ENCODE data around the gene TMCO4.

Gene TMCO4

DNA sequence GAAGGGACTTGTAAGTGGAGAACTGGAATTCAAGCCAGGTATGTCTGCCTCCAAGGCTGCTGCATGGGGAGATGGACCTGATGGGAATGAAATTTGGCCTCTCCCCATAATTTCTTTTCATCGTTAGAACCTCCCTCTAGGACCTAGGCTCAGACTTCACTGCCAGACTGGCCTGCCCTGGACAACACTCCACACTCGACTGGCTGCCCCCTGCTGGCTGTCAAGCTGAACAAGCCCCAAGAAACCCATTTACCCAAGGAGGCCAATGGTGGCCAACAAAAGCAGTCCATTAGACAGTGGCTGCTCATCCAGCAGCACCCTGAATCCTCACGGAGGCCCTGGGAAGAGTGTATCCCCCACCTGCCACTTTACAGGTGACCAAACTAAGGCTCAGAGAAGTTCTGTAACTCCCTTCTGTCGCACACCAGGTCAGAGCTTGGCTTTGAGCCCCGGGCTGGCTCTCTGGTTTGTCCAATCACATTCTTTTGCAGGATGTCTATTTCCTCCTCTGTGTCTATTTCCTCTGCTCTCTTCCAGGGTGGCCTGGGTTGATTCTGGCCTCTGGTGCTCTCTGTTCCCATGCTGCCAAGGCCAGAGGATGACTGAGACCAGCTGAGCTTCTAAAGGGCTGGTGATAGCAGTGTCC, 11.6 kb upstream of the TMCO4 start:
- H3K9me3 ChIP-seq (ENCODE audit: control insufficient read depth, low read length) = no peaks in the 10 kb centered on the region
- H3K27me3 ChIP-seq (ENCODE audit: control insufficient read depth, insufficient read depth, low read length) = no peaks in the 10 kb centered on the region
- H3K9ac ChIP-seq (ENCODE audit: low read length) = no peak overlapping the region
- H3K4me1 ChIP-seq (ENCODE audit: control insufficient read depth, insufficient read depth, low read length) = peaks cover 24% of the 10 kb centered on the region
- no peak overlapping the region for H3K4me3 ChIP-seq (ENCODE audit: low read length)
- no peaks in the 10 kb centered on the region for H3K36me3 ChIP-seq (ENCODE audit: control insufficient read depth, insufficient read depth, low read length)

GRCh38 chr1:19809044-19809750, 9.5 kb upstream of the TMCO4 start:
- Histone ChIP-seq H3K9ac (ENCODE audit: low read length) (no peak overlapping the region), H3K9me3 (ENCODE audit: control insufficient read depth, low read length) (no peaks in the 10 kb centered on the region)

GRCh38 chr1:19808351-19808750, 8.6 kb upstream of the TMCO4 start:
- Histone ChIP-seq H3K27me3 (ENCODE audit: control insufficient read depth, insufficient read depth, low read length) (no peaks in the 10 kb centered on the region), H3K4me1 (ENCODE audit: control insufficient read depth, insufficient read depth, low read length) (peaks cover 9% of the 10 kb centered on the region), H3K36me3 (ENCODE audit: control insufficient read depth, insufficient read depth, low read length) (no peaks in the 10 kb centered on the region), H3K9me3 (ENCODE audit: control insufficient read depth, low read length) (no peaks in the 10 kb centered on the region), H3K4me3 (ENCODE audit: low read length) (no peak overlapping the region), H3K9ac (ENCODE audit: low read length) (no peak overlapping the region)

More at GRCh38 chr1:19809044-19809750, 9.5 kb upstream of the TMCO4 start:
- no peaks in the 10 kb centered on the region for H3K36me3 ChIP-seq (ENCODE audit: control insufficient read depth, insufficient read depth, low read length)
- H3K4me1 ChIP-seq (ENCODE audit: control insufficient read depth, insufficient read depth, low read length) = peaks cover 11% of the 10 kb centered on the region
- H3K27me3 ChIP-seq (ENCODE audit: control insufficient read depth, insufficient read depth, low read length) = no peaks in the 10 kb centered on the region
- no peak overlapping the region for H3K4me3 ChIP-seq (ENCODE audit: low read length)

DNA sequence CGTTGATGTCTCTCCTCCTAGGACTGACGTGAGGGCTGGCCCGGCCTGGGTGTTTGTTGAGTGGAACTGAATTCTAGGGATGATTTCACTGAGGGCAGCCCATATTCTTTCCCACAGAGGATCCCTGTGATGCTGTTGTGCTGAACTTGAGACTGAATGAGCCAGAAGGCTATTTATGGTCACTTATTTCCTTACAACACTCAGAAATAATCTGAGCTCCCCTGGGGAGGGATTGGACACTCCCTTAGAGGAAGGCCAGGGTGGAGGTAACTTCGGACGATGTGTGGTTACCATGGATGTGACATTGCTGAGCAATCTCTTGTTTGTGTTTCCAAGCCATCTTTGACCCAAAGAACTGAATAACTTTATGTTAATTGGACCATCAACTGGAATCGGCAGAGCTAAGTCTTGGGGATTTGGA, 5.1 kb upstream of the TMCO4 start:
- no peaks in the 10 kb centered on the region for H3K27me3 ChIP-seq (ENCODE audit: control insufficient read depth, insufficient read depth, low read length)
- H3K9me3 ChIP-seq (ENCODE audit: control insufficient read depth, low read length) = no peaks in the 10 kb centered on the region
- no peak overlapping the region for H3K9ac ChIP-seq (ENCODE audit: low read length)
- no peak overlapping the region for H3K4me3 ChIP-seq (ENCODE audit: low read length)
- peaks cover 9% of the 10 kb centered on the region for H3K4me1 ChIP-seq (ENCODE audit: control insufficient read depth, insufficient read depth, low read length)
- H3K36me3 ChIP-seq (ENCODE audit: control insufficient read depth, insufficient read depth, low read length) = no peaks in the 10 kb centered on the region

DNA sequence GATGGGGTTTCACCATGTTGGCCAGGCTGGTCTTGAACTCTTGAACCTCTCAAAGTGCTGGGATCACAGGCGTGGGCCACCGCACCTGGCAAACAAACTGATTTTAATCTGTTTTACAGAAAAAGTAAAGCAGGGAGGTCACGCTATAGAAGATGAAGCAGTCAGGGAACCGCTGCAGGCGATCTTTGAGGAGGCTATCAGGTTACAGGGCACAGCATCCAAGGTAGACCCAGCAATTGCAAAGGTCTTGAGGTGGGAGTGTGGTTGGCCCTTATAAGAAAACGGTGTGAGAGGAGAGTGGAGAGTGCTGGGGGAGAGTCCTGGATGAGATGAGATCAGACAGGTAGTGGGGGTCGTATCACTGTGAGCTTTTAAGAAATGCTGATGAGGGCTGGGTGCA, 2.6 kb upstream of the TMCO4 start:
- H3K4me3 ChIP-seq (ENCODE audit: low read length) = no peak overlapping the region
- H3K9ac ChIP-seq (ENCODE audit: low read length) = no peak overlapping the region
- no peaks in the 10 kb centered on the region for H3K36me3 ChIP-seq (ENCODE audit: control insufficient read depth, insufficient read depth, low read length)
- no peaks in the 10 kb centered on the region for H3K9me3 ChIP-seq (ENCODE audit: control insufficient read depth, low read length)
- no peaks in the 10 kb centered on the region for H3K27me3 ChIP-seq (ENCODE audit: control insufficient read depth, insufficient read depth, low read length)
- H3K4me1 ChIP-seq (ENCODE audit: control insufficient read depth, insufficient read depth, low read length) = peaks cover 19% of the 10 kb centered on the region

DNA sequence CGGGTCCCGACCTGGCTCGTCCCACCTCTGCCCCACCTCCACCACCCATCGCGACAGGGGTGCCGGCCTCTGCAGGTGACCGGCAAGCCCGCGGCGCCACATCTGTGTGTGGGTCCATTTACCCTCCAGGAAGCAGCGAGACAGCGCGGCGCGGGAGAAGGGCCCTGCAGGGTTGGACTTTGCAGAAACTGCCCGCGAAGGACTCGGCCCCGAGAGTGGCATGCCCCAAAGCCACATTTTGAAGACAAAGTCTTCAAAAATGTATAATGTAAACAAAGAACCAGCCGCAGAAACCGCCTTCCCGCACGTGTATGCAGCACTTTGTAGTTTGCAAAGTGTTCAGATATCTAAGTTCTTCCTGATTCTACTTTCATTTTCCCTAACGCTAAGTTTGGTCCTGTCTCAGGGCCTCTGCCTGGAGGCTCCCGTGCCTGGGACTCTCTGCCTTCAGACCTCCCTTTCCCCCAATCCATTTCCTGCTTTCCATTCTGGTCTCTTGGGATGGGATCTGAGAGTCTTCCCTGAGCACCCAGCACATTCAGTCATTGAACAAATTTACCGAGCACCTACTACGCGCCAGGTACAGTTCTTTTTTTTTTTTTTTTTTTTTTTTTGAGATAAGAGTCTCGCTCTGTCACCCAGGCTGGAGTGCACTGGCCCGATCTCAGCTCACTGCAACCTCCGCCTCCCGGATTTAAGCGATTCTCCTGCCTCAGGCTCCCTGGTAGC, 524 bp upstream of the TMCO4 start:
- Histone ChIP-seq H3K9ac (ENCODE audit: low read length) (peak overlapping the region; percentile 83), H3K9me3 (ENCODE audit: control insufficient read depth, low read length) (no peaks in the 10 kb centered on the region), H3K4me1 (ENCODE audit: control insufficient read depth, insufficient read depth, low read length) (peaks cover 14% of the 10 kb centered on the region), H3K4me3 (ENCODE audit: low read length) (peak overlapping the region; percentile 51), H3K27me3 (ENCODE audit: control insufficient read depth, insufficient read depth, low read length) (no peaks in the 10 kb centered on the region), H3K36me3 (ENCODE audit: control insufficient read depth, insufficient read depth, low read length) (no peaks in the 10 kb centered on the region)

DNA sequence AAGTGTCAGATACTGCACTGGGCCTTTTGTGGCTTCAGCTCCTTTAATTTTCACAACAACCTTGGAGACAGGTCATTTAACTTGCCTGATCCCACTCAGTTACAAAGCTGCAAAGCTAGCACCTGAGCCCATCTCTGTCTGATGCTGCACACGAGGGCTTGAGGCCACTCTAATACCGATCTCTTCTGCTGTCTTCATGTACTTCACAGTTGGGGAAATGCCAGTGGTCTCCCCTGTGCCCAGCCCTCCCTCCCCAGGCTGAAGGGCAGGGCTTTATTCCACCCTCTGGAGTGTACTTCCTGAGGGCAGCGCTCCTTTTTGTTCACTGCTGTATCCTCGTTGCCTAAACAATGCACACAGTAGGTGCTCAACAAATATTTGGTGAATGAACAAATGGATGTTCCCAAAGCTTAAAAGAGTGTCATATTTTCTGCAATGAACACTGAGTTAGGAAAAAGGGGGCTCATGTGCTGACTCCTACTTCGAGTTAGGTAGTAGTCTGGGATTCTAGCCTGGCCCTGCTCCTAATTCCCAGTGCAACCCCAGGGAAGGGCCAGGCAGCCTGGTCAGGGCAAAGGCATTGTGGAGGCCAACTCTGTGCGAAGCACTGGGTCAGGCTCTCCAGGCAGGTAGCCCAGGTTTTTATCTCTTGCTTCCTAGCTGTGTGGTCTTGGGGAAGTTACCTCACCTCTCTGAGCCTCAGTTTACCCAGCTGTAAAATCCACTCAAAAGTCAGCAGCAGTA, 1.1 kb downstream of the TMCO4 start:
- Histone ChIP-seq H3K4me1 (ENCODE audit: control insufficient read depth, insufficient read depth, low read length) (peaks cover 21% of the 10 kb centered on the region), H3K4me3 (ENCODE audit: low read length) (peak overlapping the region; percentile 87), H3K27me3 (ENCODE audit: control insufficient read depth, insufficient read depth, low read length) (no peaks in the 10 kb centered on the region), H3K9me3 (ENCODE audit: control insufficient read depth, low read length) (no peaks in the 10 kb centered on the region), H3K36me3 (ENCODE audit: control insufficient read depth, insufficient read depth, low read length) (no peaks in the 10 kb centered on the region), H3K9ac (ENCODE audit: low read length) (peak overlapping the region; percentile 97)

DNA sequence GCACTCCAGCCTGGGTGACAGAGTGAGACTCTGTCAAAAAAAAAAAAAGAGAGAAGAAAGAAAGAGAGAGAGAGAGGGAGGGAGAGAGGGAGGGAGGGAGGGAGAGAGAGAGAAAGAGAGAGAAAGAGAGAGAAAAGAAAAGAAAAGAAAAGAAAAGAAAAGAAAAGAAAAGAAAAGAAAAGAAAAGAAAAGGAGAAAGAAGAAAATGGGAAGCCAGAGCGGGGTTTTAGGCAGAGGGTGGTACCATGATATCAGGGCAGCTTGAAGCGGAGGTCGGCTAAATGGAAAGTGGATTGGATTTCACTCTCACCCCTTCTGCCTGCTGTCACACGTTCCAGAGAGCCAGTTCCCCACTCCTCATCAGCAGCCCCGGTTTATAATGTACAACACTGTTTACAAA, 1.9 kb downstream of the TMCO4 start:
- Histone ChIP-seq H3K4me3 (ENCODE audit: low read length) (no peak overlapping the region), H3K4me1 (ENCODE audit: control insufficient read depth, insufficient read depth, low read length) (peaks cover 21% of the 10 kb centered on the region), H3K9me3 (ENCODE audit: control insufficient read depth, low read length) (no peaks in the 10 kb centered on the region), H3K36me3 (ENCODE audit: control insufficient read depth, insufficient read depth, low read length) (no peaks in the 10 kb centered on the region), H3K9ac (ENCODE audit: low read length) (no peak overlapping the region), H3K27me3 (ENCODE audit: control insufficient read depth, insufficient read depth, low read length) (no peaks in the 10 kb centered on the region)

DNA sequence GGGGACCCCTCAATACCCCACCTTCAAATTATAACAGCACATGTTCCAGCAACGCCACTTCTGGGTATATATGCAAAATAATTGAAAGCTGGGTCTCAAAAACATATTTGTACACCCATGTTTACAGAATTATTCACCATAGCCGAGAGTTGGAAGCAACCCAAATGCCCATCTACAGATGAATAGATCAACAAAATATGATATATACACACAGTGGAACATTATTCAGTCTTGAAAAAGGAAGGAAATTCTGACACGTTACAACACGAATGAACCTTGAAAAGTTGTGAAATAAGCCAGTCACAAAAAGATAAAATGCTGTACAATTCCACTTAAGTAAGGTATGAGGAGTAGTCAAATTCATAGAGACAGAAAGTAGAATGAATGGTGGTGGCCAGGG, 5.1 kb downstream of the TMCO4 start:
- H3K27me3 ChIP-seq (ENCODE audit: control insufficient read depth, insufficient read depth, low read length) = no peaks in the 10 kb centered on the region
- no peaks in the 10 kb centered on the region for H3K9me3 ChIP-seq (ENCODE audit: control insufficient read depth, low read length)
- peaks cover 6% of the 10 kb centered on the region for H3K36me3 ChIP-seq (ENCODE audit: control insufficient read depth, insufficient read depth, low read length)
- H3K9ac ChIP-seq (ENCODE audit: low read length) = no peak overlapping the region
- peaks cover 21% of the 10 kb centered on the region for H3K4me1 ChIP-seq (ENCODE audit: control insufficient read depth, insufficient read depth, low read length)
- no peak overlapping the region for H3K4me3 ChIP-seq (ENCODE audit: low read length)

DNA sequence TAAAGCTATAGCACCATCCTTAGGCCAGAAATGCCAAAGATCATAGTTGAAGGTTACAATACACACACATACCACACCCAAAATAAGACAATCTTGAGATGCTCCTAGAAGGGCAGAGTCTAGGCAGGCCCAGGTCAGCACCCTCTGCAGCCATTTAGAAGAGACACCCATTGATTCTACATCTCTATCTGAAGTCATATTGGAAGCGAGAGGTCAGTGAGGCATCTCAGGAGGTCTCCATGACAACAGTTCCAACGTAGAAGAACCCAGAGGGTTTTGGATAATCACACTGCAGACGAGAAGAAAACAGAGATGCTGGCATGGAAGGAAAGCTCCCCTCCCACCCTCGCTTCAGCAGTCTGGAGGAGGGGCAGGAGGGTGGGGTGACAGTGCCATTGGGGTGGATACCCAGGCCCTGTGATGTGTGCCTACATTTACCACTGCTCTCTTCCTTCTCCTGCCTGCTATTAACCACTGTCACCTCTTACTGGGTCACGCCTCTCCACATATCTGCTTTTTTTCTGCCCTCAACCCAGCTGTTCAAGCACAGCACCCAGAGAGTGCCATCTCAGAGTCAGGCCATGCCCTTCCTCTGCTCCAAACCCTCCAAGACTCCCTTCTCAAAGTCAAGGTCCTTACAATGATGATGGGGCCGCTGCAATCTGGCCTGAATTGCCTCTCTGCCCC, 6.2 kb downstream of the TMCO4 start:
- no peaks in the 10 kb centered on the region for H3K9me3 ChIP-seq (ENCODE audit: control insufficient read depth, low read length)
- no peak overlapping the region for H3K4me3 ChIP-seq (ENCODE audit: low read length)
- peaks cover 6% of the 10 kb centered on the region for H3K36me3 ChIP-seq (ENCODE audit: control insufficient read depth, insufficient read depth, low read length)
- H3K4me1 ChIP-seq (ENCODE audit: control insufficient read depth, insufficient read depth, low read length) = peaks cover 11% of the 10 kb centered on the region
- no peak overlapping the region for H3K9ac ChIP-seq (ENCODE audit: low read length)
- no peaks in the 10 kb centered on the region for H3K27me3 ChIP-seq (ENCODE audit: control insufficient read depth, insufficient read depth, low read length)

DNA sequence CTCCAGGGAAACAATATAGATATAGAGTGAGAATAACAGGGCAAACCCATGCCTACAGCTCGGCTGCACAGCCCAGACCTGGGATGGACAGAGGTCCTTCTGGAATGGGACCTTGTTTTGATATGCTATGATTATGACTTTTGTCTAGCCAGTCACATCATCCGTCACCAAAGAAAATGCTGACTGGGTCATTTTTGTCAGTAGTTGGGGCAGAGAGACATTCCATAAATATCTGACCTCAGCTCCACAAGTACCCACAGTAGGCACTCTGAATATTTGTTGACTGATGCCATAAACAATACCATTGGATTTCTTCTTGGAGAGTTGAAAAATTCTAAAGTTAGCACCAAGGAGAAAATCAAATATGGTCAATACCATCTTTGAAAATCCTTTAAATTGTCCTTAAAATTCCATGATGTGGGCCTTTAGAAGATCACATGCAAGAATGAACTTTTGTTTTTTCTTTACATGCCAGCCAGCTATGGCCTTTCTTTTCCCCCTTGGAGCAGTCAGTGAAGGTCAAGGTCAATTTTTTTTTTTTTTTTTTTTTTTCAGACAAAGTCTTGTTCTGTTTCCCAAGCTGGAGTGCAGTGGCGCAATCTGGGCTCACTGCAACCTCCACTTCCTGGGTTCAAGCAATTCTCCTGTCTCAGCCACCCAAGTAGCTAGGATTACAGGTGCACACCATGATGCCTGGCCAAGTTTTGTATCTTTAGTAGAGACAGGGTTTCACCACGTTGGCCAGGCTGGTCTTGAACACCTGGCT, 7.3 kb downstream of the TMCO4 start:
- Histone ChIP-seq H3K9ac (ENCODE audit: low read length) (no peak overlapping the region), H3K9me3 (ENCODE audit: control insufficient read depth, low read length) (no peaks in the 10 kb centered on the region), H3K36me3 (ENCODE audit: control insufficient read depth, insufficient read depth, low read length) (peaks cover 6% of the 10 kb centered on the region), H3K4me1 (ENCODE audit: control insufficient read depth, insufficient read depth, low read length) (peaks cover 8% of the 10 kb centered on the region), H3K4me3 (ENCODE audit: low read length) (no peak overlapping the region), H3K27me3 (ENCODE audit: control insufficient read depth, insufficient read depth, low read length) (no peaks in the 10 kb centered on the region)

Measured in mucosa of stomach (tissue), 1 donor.